Right atrium auricular region (tissue), 2 donors: Measurements from ENCODE around the gene TBCD. TPM values are rescaled to one million over a fixed set of nuclear protein-coding genes. Genes with fewer than 3 reads are reported as not detected.

ENCODE experiments used
- DNase-seq: peaks from one replicate; pipeline ENCODE4 v3.0.0-alpha.2; 2019; ENCODE audit warnings: low spot score
- H3K27ac ChIP-seq, 2 donors: fragments of 200-600 bp; sonication (generic); 1 replicate in 1 of 2; 2 replicates in 1 of 2; pipeline ENCODE4 v1.5.1; 2016 to 2019
- H3K27me3 ChIP-seq, 2 donors: fragments of 200-600 bp; sonication (generic); one replicate each; pipeline versions ENCODE4 v1.5.1 to v1.6.0; 2017 to 2019
- H3K36me3 ChIP-seq: fragments of 200-600 bp; sonication (generic); one replicate; pipeline ENCODE4 v1.5.1; 2016
- H3K4me1 ChIP-seq, 2 donors: fragments of 200-600 bp; sonication (generic); one replicate each; pipeline versions ENCODE4 v1.5.1 to v1.6.0; 2017 to 2019
- H3K4me3 ChIP-seq, 2 donors: fragments of 200-600 bp; sonication (generic); 1 replicate in 1 of 2; 2 replicates in 1 of 2; pipeline ENCODE4 v1.5.1; 2017 to 2019; ENCODE audit warnings: mild to moderate bottlenecking in 1 of 2, moderate library complexity in 1 of 2
- H3K9me3 ChIP-seq, 2 donors: fragments of 200-600 bp; sonication (generic); one replicate each; pipeline ENCODE4 v1.5.1; 2019
- CTCF ChIP-seq, 2 donors: fragments of 200-600 bp; sonication (generic); IDR thresholded peaks; one replicate each; pipeline ENCODE4 v1.5.1; 2019; ENCODE audit warnings: antibody characterized with exemption in 2 of 2
- total RNA-seq, 2 donors: library from RNA; depleted of rRNA; stranded (reverse); fragments of >200 nt; gene quantifications; one replicate each; pipeline ENCODE4 v1.1.0, GENCODE V29; 2016

Gene TBCD
- total RNA-seq, 2 donors from 2014 or later = 19.4 to 29.6 TPM

GRCh38 chr17:82890926-82891678 is 139.2 kb downstream of the TBCD start:
- H3K4me3 ChIP-seq = no peak overlapping the region
- H3K27me3 ChIP-seq = no peaks in the 10 kb centered on the region
- peak overlapping the region in 1 of 2 donors; percentile 24 for H3K27ac ChIP-seq
- TF ChIP-seq CTCF (IDR thresholded peaks at IDR 0.05) = no peak
- no peaks in the 10 kb centered on the region for H3K9me3 ChIP-seq
- no peaks in the 10 kb centered on the region for H3K36me3 ChIP-seq
- no peak for DNase-seq
- H3K4me1 ChIP-seq = peaks cover 0 to 39% of the 10 kb centered on the region in 2 donors

GRCh38 chr17:82891911-82892310 is 140.0 kb downstream of the TBCD start:
- H3K27me3 ChIP-seq = no peaks in the 10 kb centered on the region
- H3K36me3 ChIP-seq = no peaks in the 10 kb centered on the region
- no peak overlapping the region for H3K4me3 ChIP-seq
- TF ChIP-seq CTCF (IDR thresholded peaks at IDR 0.05) = no peak
- H3K27ac ChIP-seq = no peak overlapping the region
- H3K9me3 ChIP-seq = no peaks in the 10 kb centered on the region
- H3K4me1 ChIP-seq = peaks cover 0 to 36% of the 10 kb centered on the region in 2 donors
- DNase-seq = no peak

- Histone ChIP-seq H3K4me3 (no peak overlapping the region), H3K4me1 (peaks cover 0 to 36% of the 10 kb centered on the region in 2 donors), H3K9me3 (no peaks in the 10 kb centered on the region), H3K27ac (no peak overlapping the region), H3K36me3 (no peaks in the 10 kb centered on the region), H3K27me3 (no peaks in the 10 kb centered on the region)
- TF ChIP-seq CTCF (IDR thresholded peaks at IDR 0.05) = no peak
- DNase-seq = no peak
These were observed 141.2 kb downstream of the TBCD start for GRCh38 chr17:82892899-82893565.

GRCh38 chr17:82893779-82894178 is 141.9 kb downstream of the TBCD start:
- no peak for TF ChIP-seq CTCF (IDR thresholded peaks at IDR 0.05)
- DNase-seq = no peak
- no peak overlapping the region for H3K4me3 ChIP-seq

GRCh38 chr17:82894389-82894788 is 142.5 kb downstream of the TBCD start:
- Histone ChIP-seq H3K4me1 (peaks cover 0 to 25% of the 10 kb centered on the region in 2 donors), H3K4me3 (no peak overlapping the region), H3K36me3 (no peaks in the 10 kb centered on the region), H3K27me3 (no peaks in the 10 kb centered on the region), H3K27ac (no peak overlapping the region), H3K9me3 (no peaks in the 10 kb centered on the region)
- no peak for TF ChIP-seq CTCF (IDR thresholded peaks at IDR 0.05)
- DNase-seq = no peak

More at GRCh38 chr17:82893779-82894178, 141.9 kb downstream of the TBCD start:
- Histone ChIP-seq H3K27ac (no peak overlapping the region), H3K9me3 (no peaks in the 10 kb centered on the region), H3K4me1 (peaks cover 0 to 31% of the 10 kb centered on the region in 2 donors), H3K27me3 (no peaks in the 10 kb centered on the region), H3K36me3 (no peaks in the 10 kb centered on the region)
